GM21367 (cell line): ENCODE results near the gene TEX22.

Experiments used
- ATAC-seq: cut with Tn5 transposase; IDR thresholded peaks from one replicate; pipeline ENCODE4 v1.9.1; 2021; ENCODE audit not compliant: unreplicated experiment

TEX22 gene

DNA sequence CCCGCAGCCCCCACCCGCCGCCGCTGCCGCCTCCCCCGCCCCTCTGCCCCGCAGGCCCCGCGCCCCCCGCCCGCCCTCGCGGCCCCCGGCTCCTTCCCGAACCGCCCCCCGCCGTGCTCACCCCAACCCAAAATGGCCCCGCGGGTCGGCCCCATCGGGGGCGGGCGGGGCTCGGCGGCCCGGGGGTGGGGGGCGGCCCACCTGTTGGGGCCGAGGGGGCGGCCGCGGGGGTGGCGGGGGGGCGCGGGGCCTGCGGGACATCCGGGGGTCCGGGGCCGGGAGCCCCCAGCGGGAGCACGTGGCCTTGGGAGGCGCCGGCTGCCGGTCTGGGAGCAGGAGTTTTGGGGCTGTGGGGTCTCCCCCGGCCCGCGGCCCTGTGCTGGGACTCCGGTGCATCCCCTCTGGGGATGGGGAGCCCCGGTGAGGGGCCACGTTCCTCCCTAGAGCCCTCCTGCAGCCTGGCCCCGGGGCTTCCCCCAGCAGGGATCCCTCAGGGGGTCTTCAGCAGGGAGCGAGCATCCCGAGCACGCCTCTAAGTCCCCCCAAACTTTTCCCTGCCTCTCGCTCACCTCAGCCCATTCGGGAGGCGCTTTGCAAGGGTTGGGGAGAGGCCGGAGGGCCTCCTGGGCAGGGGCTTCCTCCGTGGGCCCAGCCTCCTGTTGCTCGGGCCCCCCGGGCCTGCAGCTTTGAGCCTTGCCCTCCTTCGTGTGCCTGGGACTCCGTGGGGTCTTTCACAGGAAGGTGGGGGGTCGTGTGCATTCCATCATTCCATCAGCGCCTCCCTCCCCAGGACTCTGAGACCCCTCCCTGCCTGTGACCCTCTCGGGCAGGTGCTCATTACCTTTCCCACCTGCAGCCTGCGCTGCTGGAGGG, 22.0 kb downstream of the TEX22 start:
- no peak for ATAC-seq

DNA sequence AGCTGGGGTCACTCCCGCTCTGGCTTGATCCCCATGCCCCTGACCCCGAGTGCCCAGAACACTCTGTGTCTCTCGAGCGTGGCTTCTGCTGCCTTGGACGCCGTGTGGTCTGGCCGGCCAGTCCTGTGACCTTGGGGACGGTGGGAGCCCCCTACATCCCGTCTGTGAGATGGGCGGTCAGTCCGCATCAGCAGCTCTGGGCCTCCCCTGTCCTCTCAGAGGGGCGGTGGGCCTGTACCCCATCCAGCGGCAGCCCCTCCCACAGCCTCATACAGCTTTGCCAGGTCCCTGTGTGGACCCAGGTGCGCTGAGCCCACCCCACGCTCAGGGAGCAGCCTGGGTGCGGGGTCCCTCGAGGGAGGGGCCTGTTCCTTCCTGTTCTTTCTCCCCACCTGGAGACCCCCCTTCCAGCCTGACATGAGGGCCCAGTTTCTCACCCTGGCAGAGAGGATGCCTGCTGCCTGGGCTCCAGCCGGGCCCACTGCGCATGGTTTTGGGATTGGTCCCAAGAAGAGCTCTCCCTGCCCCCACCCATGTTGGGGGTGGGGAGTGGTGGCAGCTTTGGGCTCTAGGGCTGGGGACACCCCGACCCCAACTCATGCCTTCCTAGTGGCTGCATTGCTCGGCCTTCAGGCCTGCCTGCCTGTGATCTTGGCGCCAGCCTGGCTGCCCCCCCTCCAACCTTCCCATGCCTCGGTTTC, 22.8 kb downstream of the TEX22 start:
- ATAC-seq: no peak

DNA sequence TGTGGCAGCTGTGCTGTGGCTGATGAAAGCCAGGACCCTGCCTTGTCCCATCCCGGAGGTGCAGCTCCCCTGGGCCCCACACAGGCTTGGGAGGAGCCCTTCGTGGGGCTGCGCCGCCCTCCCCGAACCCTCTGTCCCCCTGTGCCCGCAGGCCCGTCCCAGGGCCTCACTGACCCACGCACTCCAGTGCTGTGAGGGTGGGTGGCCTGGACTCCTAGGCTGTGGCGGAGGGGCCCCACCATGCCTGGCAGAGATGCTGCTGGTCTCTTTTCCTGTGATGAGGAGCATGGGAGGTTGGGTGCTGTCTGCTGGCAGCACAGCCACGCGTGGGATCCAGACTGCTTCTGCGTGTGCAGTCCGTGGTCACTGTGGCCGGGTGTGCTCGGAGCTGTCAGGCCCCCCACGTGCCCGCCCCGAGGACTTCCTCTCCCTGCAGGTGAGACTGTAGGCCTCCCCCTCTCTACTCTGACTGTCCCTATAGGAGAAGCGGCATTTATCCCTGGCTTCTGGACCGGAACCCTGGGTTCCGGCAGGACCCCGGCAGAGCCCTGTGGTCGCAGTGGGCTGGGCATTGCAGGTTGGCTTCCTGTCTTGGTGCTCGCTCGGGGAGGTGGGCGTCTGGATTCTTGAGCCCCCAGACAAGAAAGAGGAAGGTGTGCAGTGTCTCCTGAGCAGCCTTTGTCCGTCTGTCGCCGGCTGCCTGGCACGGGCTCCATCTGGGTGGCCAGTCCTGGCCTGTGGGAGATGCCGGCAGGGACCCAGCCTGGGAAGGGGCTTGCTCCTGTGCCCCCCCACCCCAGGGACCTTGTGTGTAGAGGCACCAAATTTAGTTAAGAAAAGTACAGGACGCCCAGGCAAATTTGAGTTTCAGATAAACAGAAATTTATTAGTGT, 23.6 kb downstream of the TEX22 start:
- ATAC-seq: no peak

DNA sequence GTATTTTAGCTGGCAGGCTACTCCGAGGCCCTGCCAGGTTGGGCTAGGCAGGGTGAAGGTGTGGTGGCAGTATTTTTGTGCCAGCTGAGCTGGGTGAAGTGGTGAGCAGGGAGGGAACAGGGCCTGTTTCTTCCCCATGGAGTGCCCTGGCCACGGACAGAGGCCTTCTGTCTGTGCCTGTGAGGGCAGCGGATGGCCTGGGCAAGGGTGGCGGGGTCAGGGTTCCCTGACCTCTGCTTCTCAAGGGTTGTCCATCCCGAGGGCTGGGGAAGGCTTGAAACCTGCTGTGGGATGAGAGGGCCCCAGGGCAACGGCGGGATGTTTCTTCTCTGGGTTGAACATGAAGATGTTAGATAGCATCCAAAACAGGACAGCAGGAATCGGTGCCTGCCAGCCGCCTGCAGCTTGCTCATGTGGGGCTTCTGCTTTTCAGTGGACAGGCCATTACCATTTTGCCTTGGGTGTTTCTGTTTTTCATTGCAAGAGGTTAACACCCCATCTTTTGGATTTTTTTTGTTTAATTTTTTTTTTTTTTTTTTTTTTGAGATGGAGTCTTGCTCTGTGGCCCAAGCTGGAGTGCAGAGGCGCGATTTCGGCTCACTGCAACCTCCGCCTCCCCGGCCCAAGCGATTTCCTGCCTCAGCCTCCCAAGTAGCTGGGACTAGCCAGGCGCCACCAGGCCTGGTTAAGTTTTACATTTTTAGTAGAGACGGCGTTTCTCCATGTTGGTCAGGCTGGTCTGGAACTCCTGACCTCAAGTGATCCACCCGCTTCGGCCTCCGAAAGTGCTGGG, 24.6 kb downstream of the TEX22 start:
- ATAC-seq: no peak

DNA sequence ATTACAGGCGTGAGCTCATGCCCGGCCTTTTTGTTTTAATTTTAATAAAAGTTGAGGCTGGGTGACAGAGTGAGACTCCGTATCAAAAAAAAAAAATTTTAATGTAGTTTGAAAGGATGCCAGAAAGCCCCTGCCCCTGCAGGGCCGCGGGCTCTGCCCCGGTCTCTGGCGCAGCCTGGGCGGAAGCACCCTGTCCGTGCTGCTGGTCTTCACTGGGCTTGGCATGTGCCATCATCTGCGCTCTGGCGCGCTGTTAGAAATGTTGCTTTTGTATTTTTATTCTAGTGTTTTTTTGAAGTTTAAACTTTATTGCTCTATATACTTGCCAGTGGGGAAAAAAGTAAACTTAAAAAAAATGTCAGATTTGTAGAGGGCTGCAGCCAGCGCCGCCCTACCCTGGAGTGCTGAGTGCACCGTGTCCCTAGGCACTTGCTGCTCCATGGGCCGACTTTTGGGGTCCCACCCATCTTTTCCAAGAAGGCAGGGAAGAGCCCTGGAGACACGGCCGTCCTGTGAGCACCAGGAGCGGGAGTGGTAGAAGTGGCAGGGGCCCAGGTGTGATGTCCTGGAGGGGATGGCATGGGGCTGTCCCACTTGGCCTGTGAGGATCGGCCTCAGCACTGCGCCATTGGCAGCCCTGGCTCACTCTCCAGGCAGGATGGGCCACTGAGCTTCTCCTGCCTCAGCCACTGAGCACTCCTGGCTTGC, 25.3 kb downstream of the TEX22 start:
- ATAC-seq: no peak

DNA sequence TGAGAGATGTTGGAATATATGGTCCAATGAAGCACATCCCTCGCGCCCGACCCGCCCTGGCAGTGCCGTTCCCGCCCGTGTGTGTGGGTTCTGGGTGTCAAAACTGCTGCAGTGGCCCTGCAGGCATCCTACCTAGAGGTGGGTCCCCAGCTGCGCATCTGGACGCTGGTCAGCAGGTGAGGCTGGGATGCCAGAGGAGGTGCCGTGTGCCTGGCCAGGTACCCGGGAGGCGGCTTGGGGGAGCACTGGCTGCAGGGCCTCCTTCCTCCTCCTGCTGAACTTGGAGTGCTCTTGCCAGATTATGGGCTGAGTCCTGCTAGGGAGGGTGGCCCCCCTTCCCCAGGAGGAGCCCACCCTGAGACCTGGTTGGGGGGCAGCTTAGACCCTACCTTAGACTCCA, 26.5 kb downstream of the TEX22 start:
- no peak for ATAC-seq

DNA sequence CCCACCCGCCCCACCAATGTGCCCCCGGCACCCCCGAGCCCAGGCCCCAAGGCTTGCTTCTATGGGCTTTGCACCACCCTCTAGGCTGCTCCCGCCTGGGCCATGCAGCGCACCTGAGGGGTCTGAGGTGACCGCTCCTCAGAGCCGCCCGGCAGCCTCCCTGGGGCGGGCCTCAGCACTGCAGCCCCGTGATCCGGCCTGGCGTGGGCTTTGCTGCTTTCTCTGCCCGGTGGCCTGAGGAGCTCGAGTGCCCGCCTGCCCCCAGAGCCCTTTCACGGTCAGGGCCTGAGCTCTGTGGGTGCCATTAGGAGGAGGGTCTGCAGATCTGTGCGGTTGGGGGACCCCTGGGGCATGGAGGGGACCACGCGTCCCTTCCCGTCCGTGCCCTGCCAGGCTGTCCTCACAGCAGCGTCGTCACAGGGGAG, 27.5 kb downstream of the TEX22 start:
- no peak for ATAC-seq

DNA sequence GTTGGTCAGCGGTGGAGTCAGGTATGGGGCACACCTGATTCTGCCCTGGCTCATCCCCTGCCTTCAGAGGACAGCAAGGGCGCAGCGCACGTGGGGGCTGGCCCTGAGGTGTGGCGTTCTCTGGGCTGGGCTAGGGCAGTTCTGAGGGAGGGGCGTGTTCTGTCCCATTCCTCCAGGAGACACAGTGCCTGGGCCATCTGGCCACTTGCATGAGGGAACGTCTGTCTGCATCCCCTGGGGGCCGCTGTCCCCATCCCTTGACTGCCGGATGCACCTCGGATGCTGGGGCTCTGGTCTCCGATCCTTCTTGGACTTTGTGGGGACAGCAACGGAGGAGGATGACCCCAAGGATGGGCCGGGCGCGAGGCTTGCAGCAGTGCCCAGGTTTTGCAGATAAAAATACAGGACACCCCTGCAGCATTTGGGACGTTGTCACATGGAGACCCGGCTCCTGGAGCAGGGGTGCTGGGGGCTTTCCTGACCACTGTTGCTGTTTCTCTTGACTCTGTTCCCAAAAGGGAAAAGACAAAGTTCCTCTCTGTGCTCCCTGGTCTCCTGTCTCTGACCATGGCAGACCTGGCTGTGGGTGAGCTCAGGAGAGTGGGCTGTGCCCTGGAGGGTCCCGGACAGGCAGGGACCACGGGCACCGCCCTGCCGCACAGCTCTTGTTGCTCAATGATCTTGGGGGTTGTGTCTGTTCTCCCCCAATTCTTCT, 28.2 kb downstream of the TEX22 start:
- no peak for ATAC-seq

DNA sequence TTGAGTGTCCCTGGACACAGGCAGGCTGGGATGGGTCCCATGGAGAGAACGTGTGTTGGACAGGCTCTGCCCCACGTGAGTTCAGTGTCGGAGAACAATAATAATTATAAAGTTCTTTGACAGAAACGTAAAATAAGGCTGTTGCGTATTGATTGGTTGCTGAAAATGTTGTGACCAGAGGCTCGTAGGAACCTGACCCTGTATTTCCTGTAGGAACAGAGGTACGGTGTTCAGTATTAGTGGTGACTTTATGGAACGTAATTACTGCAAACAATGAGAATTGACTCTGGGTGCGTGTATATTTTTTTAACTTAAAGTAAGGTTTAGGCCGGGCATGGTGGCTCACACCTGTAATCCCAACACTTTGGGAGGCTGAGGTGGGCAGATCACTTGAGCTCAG, 29.1 kb downstream of the TEX22 start:
- no peak for ATAC-seq

DNA sequence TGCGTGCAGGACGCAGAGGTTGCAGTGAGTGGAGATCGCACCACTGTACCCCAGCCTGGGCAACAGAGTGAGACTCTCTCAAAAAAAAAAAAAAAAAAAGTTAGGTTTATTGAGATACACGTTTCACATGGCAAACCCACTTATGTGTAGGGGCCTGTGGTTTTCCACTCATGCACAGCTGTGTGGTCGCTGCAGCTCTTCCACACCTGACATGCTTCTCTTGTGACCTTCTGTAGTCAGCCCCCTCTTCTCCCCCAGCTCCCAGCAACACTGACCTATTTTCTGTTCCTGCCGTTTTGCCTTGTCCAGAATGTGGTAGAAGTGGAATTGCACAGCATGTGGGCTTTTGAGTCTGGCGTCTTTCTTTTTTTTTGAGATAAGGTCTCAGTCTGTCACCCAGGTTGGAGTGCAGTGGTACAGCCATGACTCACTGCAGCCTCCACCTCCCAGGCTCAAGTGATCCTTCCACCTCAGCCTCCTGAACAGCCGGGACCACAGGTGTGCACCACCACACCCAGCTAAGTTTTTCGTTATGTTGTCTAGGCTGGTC, 29.7 kb downstream of the TEX22 start:
- ATAC-seq: no peak

DNA sequence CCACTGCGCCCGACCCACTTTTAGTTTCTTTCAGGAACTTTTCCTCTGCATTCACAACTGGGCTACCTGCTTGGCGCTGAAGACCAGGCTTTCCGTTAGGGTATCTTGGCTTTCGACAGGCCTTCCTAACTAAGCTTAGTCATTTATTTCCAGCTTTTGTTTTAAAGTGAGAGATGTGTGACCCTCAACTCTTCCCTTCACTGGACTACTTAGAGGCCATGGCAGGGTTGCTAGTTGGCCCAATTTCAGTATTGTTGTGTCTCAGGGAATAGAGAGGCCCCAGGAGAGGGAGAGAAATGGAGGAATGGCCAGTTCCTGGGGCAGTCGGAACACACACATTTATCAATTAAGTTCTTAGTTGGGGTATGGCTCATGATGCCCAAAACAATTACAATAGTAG, 31.7 kb downstream of the TEX22 start:
- ATAC-seq: no peak

DNA sequence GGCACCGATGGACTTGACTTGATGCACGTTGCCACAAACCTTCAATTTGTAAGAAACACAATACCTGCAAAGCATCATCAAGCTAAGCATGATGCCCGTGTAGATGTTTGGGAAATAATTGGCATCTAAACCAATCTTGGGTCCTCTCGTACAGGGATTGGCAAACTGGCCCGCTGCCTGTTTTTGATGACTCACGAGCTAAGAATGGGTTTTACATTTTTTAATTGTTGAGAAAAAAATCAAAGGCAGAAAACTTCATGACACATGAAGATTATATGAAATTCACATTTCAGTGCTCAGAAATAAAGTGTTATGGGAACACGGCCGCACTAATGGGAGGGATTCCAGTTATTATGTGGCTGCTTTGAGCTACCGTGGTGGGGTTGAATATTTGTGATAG, 32.2 kb downstream of the TEX22 start:
- no peak for ATAC-seq

DNA sequence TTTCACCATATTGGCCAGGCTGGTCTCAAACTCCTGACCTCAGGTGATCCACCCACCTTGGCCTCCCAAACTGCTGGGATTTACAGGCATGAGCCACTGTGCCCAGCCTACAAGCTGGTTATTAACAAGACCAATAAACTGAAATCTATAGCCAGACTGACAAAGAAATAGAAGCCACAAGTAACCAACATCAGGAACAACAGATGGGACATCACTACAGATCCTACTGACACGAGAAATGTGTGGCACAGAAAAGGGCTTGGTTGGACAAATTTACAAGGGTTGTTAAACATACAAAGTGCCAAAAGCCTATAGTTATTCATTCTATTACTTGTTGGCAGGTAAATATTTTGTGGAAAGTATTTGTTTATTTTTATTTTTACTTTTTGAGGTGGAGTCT, 32.9 kb downstream of the TEX22 start:
- ATAC-seq: no peak

DNA sequence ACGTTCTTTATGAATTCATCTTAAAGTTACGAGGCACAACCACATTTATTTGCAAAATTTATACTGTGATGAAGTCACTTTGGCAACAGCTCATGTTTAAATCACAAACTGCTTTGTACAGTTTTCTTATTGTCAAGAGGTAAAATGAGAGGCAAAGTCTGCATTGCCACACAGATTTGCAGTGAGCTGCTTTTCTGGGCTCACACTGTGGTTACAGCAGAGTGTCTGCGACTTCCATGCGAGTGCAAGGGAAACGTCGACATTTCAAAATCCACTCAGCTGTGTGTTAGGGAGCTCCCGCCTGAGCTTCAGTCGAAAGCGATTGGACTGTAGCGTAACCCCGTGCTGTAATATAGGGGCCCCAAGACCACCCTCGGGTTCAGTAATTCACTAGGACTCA, 34.3 kb downstream of the TEX22 start:
- ATAC-seq: no peak

DNA sequence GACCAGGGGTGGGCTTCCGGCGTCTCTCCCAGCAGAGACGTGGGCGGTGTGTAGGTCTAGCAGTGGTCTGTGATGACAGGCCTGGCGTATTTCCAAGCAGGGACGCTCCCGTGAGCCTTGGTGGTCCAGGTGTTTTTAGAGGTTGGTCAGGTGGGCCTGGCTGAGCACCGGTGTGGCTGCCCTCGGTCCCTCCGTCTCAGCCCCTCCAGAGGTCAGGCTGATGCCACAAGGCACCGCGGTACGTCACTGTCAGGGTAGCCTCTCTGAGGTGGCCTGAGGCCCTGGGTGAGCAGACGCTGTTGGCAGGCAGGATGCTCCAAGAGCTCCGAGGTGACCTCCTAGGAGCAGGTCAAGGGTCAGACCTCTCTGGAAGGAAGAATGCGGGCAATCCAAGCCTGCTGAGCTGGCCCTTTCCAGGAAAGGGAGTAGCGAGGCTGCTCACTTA, 34.8 kb downstream of the TEX22 start:
- no peak for ATAC-seq

DNA sequence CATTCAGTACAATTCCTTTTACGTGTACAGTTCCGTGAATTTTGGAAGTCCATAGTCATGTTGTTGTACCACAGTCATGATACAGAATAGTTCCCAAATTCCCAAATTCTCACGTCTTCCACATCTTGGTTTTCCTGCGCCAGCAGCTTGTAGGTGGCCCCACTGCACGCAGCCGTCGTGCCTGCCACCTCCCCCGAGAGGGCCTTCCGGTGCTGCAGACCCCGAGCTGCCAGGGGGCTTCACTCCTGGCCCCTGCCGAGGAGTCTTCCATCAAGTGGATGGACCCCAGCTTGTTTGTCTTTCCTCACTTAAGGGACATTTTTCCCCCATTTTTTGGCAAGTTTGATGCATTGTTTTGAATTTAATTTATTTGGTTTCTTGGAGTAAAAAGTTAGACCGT, 38.1 kb downstream of the TEX22 start:
- ATAC-seq: no peak

DNA sequence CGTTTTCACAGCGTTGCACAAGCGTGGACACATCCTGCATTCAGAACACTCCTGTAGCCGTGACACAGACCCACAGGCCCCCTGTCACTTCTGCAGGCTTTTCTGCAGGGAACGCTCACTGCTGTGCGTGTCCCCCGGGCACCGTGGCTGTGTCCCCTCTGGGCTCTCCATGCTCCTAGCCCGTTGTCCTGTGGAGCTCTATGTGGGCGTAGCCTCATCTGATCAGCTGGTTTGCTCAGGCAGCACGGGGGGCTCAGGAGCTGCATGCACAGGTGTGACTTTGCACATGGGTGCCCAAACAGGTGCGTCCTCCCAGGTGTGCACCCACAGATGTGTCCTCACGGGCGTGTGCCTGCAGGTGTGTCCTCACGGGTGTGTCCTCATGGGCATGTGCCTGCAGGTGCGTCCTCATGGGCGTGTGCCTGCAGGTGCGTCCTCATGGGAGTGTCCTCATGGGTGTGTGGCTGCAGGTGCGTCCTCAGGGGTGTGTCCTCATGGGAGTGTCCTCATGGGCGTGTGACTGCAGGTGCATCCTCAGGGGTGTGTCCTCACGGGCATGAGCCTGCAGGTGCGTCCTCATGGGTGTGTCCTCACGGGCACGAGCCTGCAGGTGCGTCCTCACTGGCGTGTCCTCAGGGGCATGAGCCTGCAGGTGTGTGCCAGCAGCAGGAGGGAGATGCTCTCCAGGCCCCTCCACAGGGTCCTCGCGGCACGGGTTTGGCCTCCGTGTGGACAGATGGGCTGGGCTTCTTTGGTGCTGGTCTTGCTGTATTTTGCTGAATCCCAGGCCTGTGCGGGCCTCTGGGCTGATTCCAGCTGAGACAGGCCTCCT, 38.8 kb downstream of the TEX22 start:
- ATAC-seq: no peak
